ENCODE data around the gene XYLT1.

Gene XYLT1

GRCh38 chr16:17135439-17135838 lies 335.3 kb downstream of the XYLT1 start:
- Histone ChIP-seq H3K27me3 (ENCODE audit: control insufficient read depth, insufficient read depth, low read length) (no peaks in the 10 kb centered on the region), H3K36me3 (ENCODE audit: control insufficient read depth, insufficient read depth, low read length) (peaks cover 3% of the 10 kb centered on the region), H3K4me1 (ENCODE audit: control insufficient read depth, insufficient read depth, low read length) (peaks cover 2% of the 10 kb centered on the region), H3K4me3 (ENCODE audit: low read depth, low read length) (no peak overlapping the region), H3K9ac (ENCODE audit: low read depth, low read length) (no peak overlapping the region), H3K9me3 (ENCODE audit: control insufficient read depth, insufficient read depth, low read length) (no peaks in the 10 kb centered on the region)

DNA sequence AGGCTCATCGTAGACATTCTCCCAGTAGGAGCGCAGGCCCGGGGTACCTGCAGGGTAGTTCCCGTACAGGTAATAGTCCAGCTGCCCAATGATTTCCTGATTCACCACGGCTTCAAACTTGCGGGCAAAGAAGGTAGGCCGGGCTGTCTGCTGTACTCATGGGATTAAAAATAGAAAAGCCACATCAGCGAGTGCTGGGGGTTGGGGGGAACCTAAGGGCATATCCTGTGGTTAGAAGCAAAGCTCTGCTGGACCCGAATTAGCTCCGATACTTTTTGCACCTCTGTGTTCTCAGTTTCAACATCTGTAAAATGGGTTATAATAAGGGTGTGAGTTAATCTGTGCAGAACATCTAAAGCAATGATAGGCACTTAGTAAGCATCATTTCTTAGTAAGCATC lies 336.2 kb downstream of the XYLT1 start:
- H3K9ac ChIP-seq (ENCODE audit: low read depth, low read length): no peak overlapping the region
- H3K36me3 ChIP-seq (ENCODE audit: control insufficient read depth, insufficient read depth, low read length): peaks cover 3% of the 10 kb centered on the region
- no peaks in the 10 kb centered on the region for H3K27me3 ChIP-seq (ENCODE audit: control insufficient read depth, insufficient read depth, low read length)
- H3K4me3 ChIP-seq (ENCODE audit: low read depth, low read length): no peak overlapping the region
- no peaks in the 10 kb centered on the region for H3K9me3 ChIP-seq (ENCODE audit: control insufficient read depth, insufficient read depth, low read length)
- H3K4me1 ChIP-seq (ENCODE audit: control insufficient read depth, insufficient read depth, low read length): peaks cover 2% of the 10 kb centered on the region

GRCh38 chr16:17133851-17134250 lies 336.9 kb downstream of the XYLT1 start:
- no peak overlapping the region for H3K9ac ChIP-seq (ENCODE audit: low read depth, low read length)
- no peaks in the 10 kb centered on the region for H3K9me3 ChIP-seq (ENCODE audit: control insufficient read depth, insufficient read depth, low read length)
- no peaks in the 10 kb centered on the region for H3K27me3 ChIP-seq (ENCODE audit: control insufficient read depth, insufficient read depth, low read length)
- H3K36me3 ChIP-seq (ENCODE audit: control insufficient read depth, insufficient read depth, low read length): peaks cover 3% of the 10 kb centered on the region
- peaks cover 2% of the 10 kb centered on the region for H3K4me1 ChIP-seq (ENCODE audit: control insufficient read depth, insufficient read depth, low read length)
- H3K4me3 ChIP-seq (ENCODE audit: low read depth, low read length): no peak overlapping the region

DNA sequence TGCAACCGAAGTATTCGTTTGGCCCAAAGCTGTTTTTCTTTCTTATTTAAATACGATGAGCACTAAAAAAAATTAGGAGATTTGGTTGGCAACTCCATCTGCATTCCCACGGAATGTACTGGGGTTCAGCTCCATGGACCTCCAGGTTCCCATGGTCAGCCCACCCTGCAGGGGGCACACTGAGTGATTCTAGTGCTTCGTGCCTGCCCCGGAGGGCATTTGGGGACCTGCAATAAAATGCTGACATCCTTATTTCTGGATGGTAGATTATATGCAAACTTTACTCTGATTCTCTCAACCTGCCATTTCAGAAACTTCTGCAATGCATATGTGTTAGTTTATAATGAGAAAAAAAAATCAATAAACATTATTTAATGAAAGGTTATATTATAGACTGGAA lies 339.4 kb downstream of the XYLT1 start:
- no peaks in the 10 kb centered on the region for H3K27me3 ChIP-seq (ENCODE audit: control insufficient read depth, insufficient read depth, low read length)
- no peaks in the 10 kb centered on the region for H3K9me3 ChIP-seq (ENCODE audit: control insufficient read depth, insufficient read depth, low read length)
- no peak overlapping the region for H3K4me3 ChIP-seq (ENCODE audit: low read depth, low read length)
- no peaks in the 10 kb centered on the region for H3K36me3 ChIP-seq (ENCODE audit: control insufficient read depth, insufficient read depth, low read length)
- peaks cover 2% of the 10 kb centered on the region for H3K4me1 ChIP-seq (ENCODE audit: control insufficient read depth, insufficient read depth, low read length)
- no peak overlapping the region for H3K9ac ChIP-seq (ENCODE audit: low read depth, low read length)

- Histone ChIP-seq H3K4me1 (ENCODE audit: control insufficient read depth, insufficient read depth, low read length) (peaks cover 2% of the 10 kb centered on the region), H3K9ac (ENCODE audit: low read depth, low read length) (no peak overlapping the region), H3K36me3 (ENCODE audit: control insufficient read depth, insufficient read depth, low read length) (no peaks in the 10 kb centered on the region), H3K9me3 (ENCODE audit: control insufficient read depth, insufficient read depth, low read length) (no peaks in the 10 kb centered on the region), H3K4me3 (ENCODE audit: low read depth, low read length) (no peak overlapping the region), H3K27me3 (ENCODE audit: control insufficient read depth, insufficient read depth, low read length) (no peaks in the 10 kb centered on the region)
Observed at GRCh38 chr16:17130733-17131132, 340.0 kb downstream of the XYLT1 start.

DNA sequence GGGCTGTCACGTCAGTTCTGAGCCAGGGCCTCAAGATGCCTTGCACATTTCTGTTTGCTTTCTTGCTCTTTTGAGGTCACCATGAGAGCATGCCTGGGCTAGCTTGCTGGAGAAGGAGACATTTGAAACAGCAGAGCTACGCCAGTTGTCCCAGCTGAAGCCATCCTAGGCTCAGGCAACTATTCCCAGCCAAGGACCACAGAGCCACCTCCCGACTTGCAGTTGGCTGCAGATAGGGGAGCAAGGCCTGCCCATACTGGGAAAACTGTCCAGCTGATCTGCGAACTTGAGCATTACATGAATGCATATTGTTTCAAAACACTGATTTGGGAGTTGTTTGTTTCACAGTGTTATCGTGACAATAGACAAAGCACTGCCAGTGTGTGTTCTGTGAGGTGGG lies 340.8 kb downstream of the XYLT1 start:
- Histone ChIP-seq H3K4me3 (ENCODE audit: low read depth, low read length) (no peak overlapping the region), H3K4me1 (ENCODE audit: control insufficient read depth, insufficient read depth, low read length) (peaks cover 2% of the 10 kb centered on the region), H3K27me3 (ENCODE audit: control insufficient read depth, insufficient read depth, low read length) (no peaks in the 10 kb centered on the region), H3K36me3 (ENCODE audit: control insufficient read depth, insufficient read depth, low read length) (no peaks in the 10 kb centered on the region), H3K9ac (ENCODE audit: low read depth, low read length) (no peak overlapping the region), H3K9me3 (ENCODE audit: control insufficient read depth, insufficient read depth, low read length) (no peaks in the 10 kb centered on the region)

GRCh38 chr16:17128791-17129190 lies 342.0 kb downstream of the XYLT1 start:
- Histone ChIP-seq H3K9me3 (ENCODE audit: control insufficient read depth, insufficient read depth, low read length) (no peaks in the 10 kb centered on the region), H3K27me3 (ENCODE audit: control insufficient read depth, insufficient read depth, low read length) (no peaks in the 10 kb centered on the region), H3K36me3 (ENCODE audit: control insufficient read depth, insufficient read depth, low read length) (no peaks in the 10 kb centered on the region), H3K9ac (ENCODE audit: low read depth, low read length) (no peak overlapping the region), H3K4me3 (ENCODE audit: low read depth, low read length) (no peak overlapping the region), H3K4me1 (ENCODE audit: control insufficient read depth, insufficient read depth, low read length) (peaks cover 2% of the 10 kb centered on the region)

DNA sequence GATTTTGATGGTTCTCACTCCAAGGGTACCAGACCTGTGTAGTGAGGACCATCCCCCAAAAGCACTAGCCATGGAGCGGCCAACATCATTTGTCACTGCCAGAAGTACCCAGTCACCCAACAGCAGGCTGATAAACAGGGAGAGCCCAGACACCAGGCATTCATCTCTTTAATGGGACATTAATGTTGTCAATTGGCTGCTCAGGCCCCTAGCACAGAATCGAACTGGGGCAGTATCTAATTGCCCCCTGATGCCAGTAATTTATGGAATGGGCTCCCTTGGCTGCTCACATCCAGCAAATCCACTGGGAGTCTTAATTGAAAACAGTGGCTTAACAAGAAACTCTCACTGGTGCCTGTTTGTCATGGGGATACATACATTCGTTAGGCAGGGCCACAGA lies 344.6 kb downstream of the XYLT1 start:
- H3K9me3 ChIP-seq (ENCODE audit: control insufficient read depth, insufficient read depth, low read length): no peaks in the 10 kb centered on the region
- no peak overlapping the region for H3K4me3 ChIP-seq (ENCODE audit: low read depth, low read length)
- no peaks in the 10 kb centered on the region for H3K27me3 ChIP-seq (ENCODE audit: control insufficient read depth, insufficient read depth, low read length)
- no peaks in the 10 kb centered on the region for H3K4me1 ChIP-seq (ENCODE audit: control insufficient read depth, insufficient read depth, low read length)
- H3K36me3 ChIP-seq (ENCODE audit: control insufficient read depth, insufficient read depth, low read length): no peaks in the 10 kb centered on the region
- no peak overlapping the region for H3K9ac ChIP-seq (ENCODE audit: low read depth, low read length)

DNA sequence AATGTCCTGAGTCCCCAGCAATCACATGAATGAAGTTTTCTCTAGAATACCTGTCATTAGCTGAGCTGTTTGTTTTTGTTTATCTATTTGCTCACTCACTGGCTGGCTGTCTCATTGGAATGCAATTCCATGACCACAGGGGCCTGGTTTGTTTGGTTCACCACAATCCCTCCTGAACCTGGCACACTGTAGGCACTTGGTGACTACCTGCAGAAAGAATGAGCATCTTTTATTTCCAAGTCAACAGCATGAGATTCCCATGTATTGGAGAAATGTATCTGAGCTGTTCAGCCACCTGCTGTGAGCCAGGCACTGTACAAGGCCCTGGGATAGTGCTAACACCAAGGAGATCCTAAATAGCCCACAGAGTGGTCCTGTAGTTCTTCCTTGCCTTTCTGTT lies 345.1 kb downstream of the XYLT1 start:
- Histone ChIP-seq H3K9ac (ENCODE audit: low read depth, low read length) (no peak overlapping the region), H3K9me3 (ENCODE audit: control insufficient read depth, insufficient read depth, low read length) (no peaks in the 10 kb centered on the region), H3K4me1 (ENCODE audit: control insufficient read depth, insufficient read depth, low read length) (no peaks in the 10 kb centered on the region), H3K36me3 (ENCODE audit: control insufficient read depth, insufficient read depth, low read length) (no peaks in the 10 kb centered on the region), H3K4me3 (ENCODE audit: low read depth, low read length) (no peak overlapping the region), H3K27me3 (ENCODE audit: control insufficient read depth, insufficient read depth, low read length) (no peaks in the 10 kb centered on the region)

- Histone ChIP-seq H3K27me3 (ENCODE audit: control insufficient read depth, insufficient read depth, low read length) (no peaks in the 10 kb centered on the region), H3K9ac (ENCODE audit: low read depth, low read length) (no peak overlapping the region), H3K4me1 (ENCODE audit: control insufficient read depth, insufficient read depth, low read length) (no peaks in the 10 kb centered on the region), H3K36me3 (ENCODE audit: control insufficient read depth, insufficient read depth, low read length) (peaks cover 7% of the 10 kb centered on the region), H3K4me3 (ENCODE audit: low read depth, low read length) (no peak overlapping the region), H3K9me3 (ENCODE audit: control insufficient read depth, insufficient read depth, low read length) (no peaks in the 10 kb centered on the region)
Observed at GRCh38 chr16:17117906-17118577, 352.7 kb downstream of the XYLT1 start.

DNA sequence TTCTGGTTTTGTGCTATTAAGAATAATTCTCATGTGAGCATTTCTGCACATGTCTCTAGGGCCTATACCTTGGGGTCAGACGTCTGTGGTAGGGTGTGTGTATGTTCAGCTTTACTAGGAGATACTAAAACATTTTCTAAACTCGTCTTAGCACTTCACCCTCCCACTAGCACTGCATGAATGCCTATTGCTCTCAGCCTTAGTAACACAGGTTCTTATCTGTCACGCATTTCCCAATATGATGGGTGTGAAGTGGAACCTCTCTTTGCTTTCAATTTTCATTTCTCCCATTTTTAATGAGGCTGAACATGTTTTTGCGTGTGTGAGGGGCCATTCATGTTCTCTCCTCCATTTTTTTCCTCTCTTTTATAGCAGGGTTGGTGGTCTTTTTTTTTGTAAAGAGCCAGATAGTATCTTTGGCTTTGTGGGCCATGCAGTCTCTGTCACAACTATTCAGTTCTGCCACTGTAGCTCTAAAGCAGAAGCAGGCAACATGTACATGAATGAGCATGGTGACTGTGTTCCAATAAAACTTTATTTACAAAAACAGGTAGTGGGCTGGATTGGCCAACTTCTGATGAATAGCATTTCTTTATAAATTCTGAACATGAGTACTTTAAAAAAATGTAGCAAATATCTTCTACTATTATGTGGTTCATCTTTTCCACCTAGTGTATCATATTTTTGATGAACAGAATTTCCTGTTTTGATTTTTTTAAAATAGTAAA lies 354.0 kb downstream of the XYLT1 start:
- H3K9ac ChIP-seq (ENCODE audit: low read depth, low read length): no peak overlapping the region
- H3K4me3 ChIP-seq (ENCODE audit: low read depth, low read length): no peak overlapping the region
- H3K4me1 ChIP-seq (ENCODE audit: control insufficient read depth, insufficient read depth, low read length): no peaks in the 10 kb centered on the region
- no peaks in the 10 kb centered on the region for H3K27me3 ChIP-seq (ENCODE audit: control insufficient read depth, insufficient read depth, low read length)
- peaks cover 7% of the 10 kb centered on the region for H3K36me3 ChIP-seq (ENCODE audit: control insufficient read depth, insufficient read depth, low read length)
- no peaks in the 10 kb centered on the region for H3K9me3 ChIP-seq (ENCODE audit: control insufficient read depth, insufficient read depth, low read length)

DNA sequence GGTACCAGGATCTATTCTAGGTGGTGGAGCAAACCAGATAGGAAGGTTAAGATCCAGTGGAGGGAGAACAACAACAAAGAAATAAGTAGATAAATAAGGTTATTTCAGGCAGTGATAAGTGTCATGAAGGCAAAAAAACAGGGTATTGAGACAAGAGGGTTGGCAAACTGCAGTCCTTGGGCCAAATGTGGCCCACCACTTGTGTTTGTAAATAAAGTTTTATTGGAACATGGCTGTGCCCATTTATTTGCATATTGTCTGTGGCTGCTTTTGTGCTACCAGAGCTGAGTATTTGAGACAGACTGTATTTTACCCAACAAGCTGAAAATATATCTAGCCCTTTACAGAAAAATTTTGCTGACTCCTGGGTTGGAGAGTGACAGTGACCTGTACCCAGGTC lies 361.3 kb downstream of the XYLT1 start:
- no peaks in the 10 kb centered on the region for H3K27me3 ChIP-seq (ENCODE audit: control insufficient read depth, insufficient read depth, low read length)
- H3K4me3 ChIP-seq (ENCODE audit: low read depth, low read length): no peak overlapping the region
- H3K9me3 ChIP-seq (ENCODE audit: control insufficient read depth, insufficient read depth, low read length): no peaks in the 10 kb centered on the region
- peaks cover 3% of the 10 kb centered on the region for H3K4me1 ChIP-seq (ENCODE audit: control insufficient read depth, insufficient read depth, low read length)
- no peaks in the 10 kb centered on the region for H3K36me3 ChIP-seq (ENCODE audit: control insufficient read depth, insufficient read depth, low read length)
- no peak overlapping the region for H3K9ac ChIP-seq (ENCODE audit: low read depth, low read length)

All from iPS-15b (cell line).